Mammary epithelial cell (primary cell): ENCODE measurements around the gene GSAP.

Experiments
- EZH2 ChIP-seq: IDR thresholded peaks from 2 replicates; pipeline ENCODE4 v1.6.1; 2012; ENCODE audit warnings: low read length, inconsistent platforms, borderline replicate concordance
- TF ChIP-seq, protein P1 (sequence below), 2 donors: IDR thresholded peaks in 1 of 2; conservative IDR thresholded peaks in 1 of 2; 2 replicates each; pipeline ENCODE4 v1.5.1; 2011 to 2012; ENCODE audit warnings: inconsistent platforms in 2 of 2, low read length in 2 of 2, mild to moderate bottlenecking in 2 of 2, control low read depth in 1 of 2, low read depth in 1 of 2; ENCODE audit not compliant: insufficient read depth in 1 of 2; ENCODE audit errors: extremely low read depth in 1 of 2

DNA sequence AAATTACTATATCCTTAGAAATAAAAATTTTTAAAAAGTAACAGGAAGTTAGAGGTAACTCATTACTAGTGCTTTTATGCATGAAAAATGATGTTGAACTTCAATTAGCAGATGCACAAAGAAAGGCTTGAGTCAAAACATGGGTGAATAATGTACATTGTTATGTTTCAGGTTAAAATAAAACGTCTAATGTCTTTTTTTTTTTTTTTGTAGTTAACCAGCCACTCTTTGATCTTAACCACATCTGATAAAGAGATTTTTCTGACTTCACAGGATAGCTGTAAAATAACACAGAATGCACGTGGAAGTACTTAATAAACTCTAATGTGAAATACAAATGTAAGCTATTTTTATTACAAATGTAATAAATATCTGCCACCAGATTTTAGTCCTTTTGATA lies 61.7 kb downstream of the GSAP start:
- no peak for TF ChIP-seq EZH2
- TF ChIP-seq, protein P1, sequence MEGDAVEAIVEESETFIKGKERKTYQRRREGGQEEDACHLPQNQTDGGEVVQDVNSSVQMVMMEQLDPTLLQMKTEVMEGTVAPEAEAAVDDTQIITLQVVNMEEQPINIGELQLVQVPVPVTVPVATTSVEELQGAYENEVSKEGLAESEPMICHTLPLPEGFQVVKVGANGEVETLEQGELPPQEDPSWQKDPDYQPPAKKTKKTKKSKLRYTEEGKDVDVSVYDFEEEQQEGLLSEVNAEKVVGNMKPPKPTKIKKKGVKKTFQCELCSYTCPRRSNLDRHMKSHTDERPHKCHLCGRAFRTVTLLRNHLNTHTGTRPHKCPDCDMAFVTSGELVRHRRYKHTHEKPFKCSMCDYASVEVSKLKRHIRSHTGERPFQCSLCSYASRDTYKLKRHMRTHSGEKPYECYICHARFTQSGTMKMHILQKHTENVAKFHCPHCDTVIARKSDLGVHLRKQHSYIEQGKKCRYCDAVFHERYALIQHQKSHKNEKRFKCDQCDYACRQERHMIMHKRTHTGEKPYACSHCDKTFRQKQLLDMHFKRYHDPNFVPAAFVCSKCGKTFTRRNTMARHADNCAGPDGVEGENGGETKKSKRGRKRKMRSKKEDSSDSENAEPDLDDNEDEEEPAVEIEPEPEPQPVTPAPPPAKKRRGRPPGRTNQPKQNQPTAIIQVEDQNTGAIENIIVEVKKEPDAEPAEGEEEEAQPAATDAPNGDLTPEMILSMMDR (conservative IDR thresholded peaks at IDR 0.05 in 1 of 2, IDR thresholded peaks at IDR 0.05 in 1 of 2; ENCODE audit: extremely low read depth in 1 of 2, insufficient read depth in 1 of 2, low read depth in 1 of 2, low read length in 2 of 2), result no peak
